Aorta (tissue), 5 donors: ENCODE data around the gene DDX42. TPM values are rescaled to one million over a fixed set of nuclear protein-coding genes. Genes with fewer than 3 reads are reported as not detected.
A peak's percentile ranks its signal among the peaks of the same experiment; 100 is the strongest.

ENCODE experiments used
- ATAC-seq: fragments of 200-7000 bp; cut with Tn5 transposase; one replicate; pipeline ENCODE4 v1.9.1; 2022; ENCODE audit warnings: moderate library complexity; ENCODE audit not compliant: low FRiP score
- DNase-seq, 2 donors: peaks; one replicate each; pipeline ENCODE4 v3.0.0-alpha.2; 2020
- H3K27ac ChIP-seq, 2 donors: one replicate each; pipeline ENCODE4 v1.5.1; 2013; ENCODE audit warnings: low read length in 2 of 2, mild to moderate bottlenecking in 2 of 2, moderate library complexity in 2 of 2, control low read depth in 1 of 2, inconsistent platforms in 1 of 2, low read depth in 1 of 2
- H3K27me3 ChIP-seq, 2 donors: one replicate each; pipeline ENCODE4 v1.6.1; 2013; ENCODE audit warnings: control low read depth in 1 of 2, low read length in 1 of 2, mild to moderate bottlenecking in 1 of 2, moderate library complexity in 1 of 2; ENCODE audit not compliant: insufficient read depth in 2 of 2, control insufficient read depth in 1 of 2
- H3K36me3 ChIP-seq, 2 donors: one replicate each; pipeline ENCODE4 v1.6.1; 2013; ENCODE audit warnings: control low read depth in 1 of 2, low read length in 1 of 2, mild to moderate bottlenecking in 1 of 2; ENCODE audit not compliant: insufficient read depth in 2 of 2, control insufficient read depth in 1 of 2
- H3K4me1 ChIP-seq, 2 donors: one replicate each; pipeline ENCODE4 v1.6.1; 2013; ENCODE audit warnings: low read length in 2 of 2, control low read depth in 1 of 2, mild to moderate bottlenecking in 1 of 2, moderate library complexity in 1 of 2; ENCODE audit not compliant: insufficient read depth in 2 of 2, control insufficient read depth in 1 of 2
- H3K4me3 ChIP-seq, 2 donors: one replicate each; pipeline ENCODE4 v1.5.1; 2013; ENCODE audit warnings: low read length in 2 of 2, control low read depth in 1 of 2, mild to moderate bottlenecking in 1 of 2
- H3K9me3 ChIP-seq: one replicate; pipeline ENCODE4 v1.6.1; 2013; ENCODE audit warnings: mild to moderate bottlenecking, low read length; ENCODE audit not compliant: control insufficient read depth
- WGBS, 2 donors: extraction: QIAGEN DNeasy Blood & Tissue Kit; methylation state at CpG; one replicate each; pipeline ENCODE4 v1.1.7; 2013; 5-methylcytosine and 5-hydroxymethylcytosine counted together
- intact Hi-C, 2 donors: fragments of 100-400 bp; cut with DNase I; formaldehyde crosslinking; loops; one replicate each; pipeline versions ENCODE4 v1.14.2 to v1.15.0; 2022
- polyA plus RNA-seq, 2 donors: library from polyadenylated mRNA; stranded (reverse); fragments of 200-250 nt; gene quantifications; one replicate each; pipeline ENCODE4 v1.2.3, GENCODE V29; 2013
- total RNA-seq, 2 donors: library from RNA; stranded (reverse); fragmentation: NEBNext Ultra II Directional; extraction: Animal tissue kit (Norgen Biotek cat#: 25700); gene quantifications; one replicate each; pipeline ENCODE4 v1.2.1, GENCODE V29; 2021
- donor health status: healthy with polysubstance abuse.
- donor health status: Bipolar disorder and iron deficiency.
- donor health status: DM: no; HTN: no; CAD: no.
- donor health status: DM: no; HTN: no; CAD: no.
- donor health status: DM: yes; HTN: yes; CAD: no.

The DDX42 gene
- total and polyA plus RNA-seq, 4 donors, result 63.7 to 136 (median 105) TPM

DNA sequence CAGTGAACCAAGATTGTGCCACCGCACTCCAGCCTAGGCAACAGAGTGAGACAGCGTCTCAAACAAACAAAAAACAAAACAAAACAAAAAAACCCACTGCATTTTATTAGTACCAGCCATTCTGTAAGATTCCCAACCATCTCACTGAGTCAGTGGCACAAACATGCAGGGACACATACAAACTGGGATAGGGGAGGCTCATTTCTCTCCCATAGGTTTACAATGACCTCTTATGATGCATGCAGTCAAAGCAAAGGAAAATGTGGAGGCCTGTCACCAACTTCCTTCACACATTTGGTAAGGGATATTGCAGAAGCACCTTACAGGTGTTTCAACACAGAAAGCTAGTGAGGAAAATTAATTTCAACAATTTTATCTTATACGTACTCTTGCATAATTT, 19.9 kb upstream of the DDX42 start:
- intact Hi-C loops, result no loop called here
- H3K36me3 ChIP-seq, result peaks cover 6 to 11% of the 10 kb centered on the region in 2 donors
- no peak overlapping the region for H3K27ac ChIP-seq
- H3K4me3 ChIP-seq, result no peak overlapping the region
- DNase-seq (no peak), ATAC-seq (no peak)
- H3K27me3 ChIP-seq, result no peaks in the 10 kb centered on the region
- 95 to 100% methylated on average over 3 of the region's 3 CpGs for WGBS, 2 donors
- H3K4me1 ChIP-seq, result no peaks in the 10 kb centered on the region
- H3K9me3 ChIP-seq, result no peaks in the 10 kb centered on the region

DNA sequence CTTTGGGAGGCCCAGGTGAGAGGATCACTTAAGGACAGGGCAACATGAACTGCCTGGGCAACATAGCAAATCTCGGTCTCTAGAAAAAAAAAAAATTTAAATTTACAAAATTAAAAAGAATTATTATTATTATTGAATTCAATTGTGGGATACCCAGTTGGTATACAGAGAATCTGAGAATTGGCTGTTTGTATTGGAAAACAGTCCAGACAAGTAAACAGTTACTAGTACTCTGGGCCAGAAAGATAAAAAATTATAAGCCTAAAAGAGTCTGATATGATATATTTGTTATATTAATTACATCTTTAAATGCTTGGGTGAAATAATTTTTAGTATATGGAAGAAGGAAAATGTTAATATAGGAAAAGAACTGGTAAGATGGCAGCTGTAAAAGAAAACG, 15.5 kb upstream of the DDX42 start:
- ATAC-seq (no peak), DNase-seq (no peak)
- intact Hi-C loops, result no loop called here
- H3K27ac ChIP-seq, result no peak overlapping the region
- H3K27me3 ChIP-seq, result no peaks in the 10 kb centered on the region
- H3K4me1 ChIP-seq, result no peaks in the 10 kb centered on the region
- no peaks in the 10 kb centered on the region for H3K9me3 ChIP-seq
- no peak overlapping the region for H3K4me3 ChIP-seq
- WGBS, 2 donors, result 67 to 73% methylated on average over 2 of the region's 2 CpGs
- peaks cover 11 to 17% of the 10 kb centered on the region in 2 donors for H3K36me3 ChIP-seq

GRCh38 chr17:63760771-63761539, 13.0 kb upstream of the DDX42 start:
- Histone ChIP-seq H3K4me3 (no peak overlapping the region), H3K27ac (no peak overlapping the region), H3K9me3 (no peaks in the 10 kb centered on the region), H3K4me1 (no peaks in the 10 kb centered on the region), H3K36me3 (peaks cover 7 to 13% of the 10 kb centered on the region in 2 donors), H3K27me3 (no peaks in the 10 kb centered on the region)
- WGBS, 2 donors, result 93 to 94% methylated on average over 9 to 10 of the region's 10 CpGs
- ATAC-seq (no peak), DNase-seq (no peak)
- intact Hi-C loops, result no loop called here

- 78 to 79% methylated on average over 5 of the region's 5 CpGs for WGBS, 2 donors
- Histone ChIP-seq H3K27me3 (no peaks in the 10 kb centered on the region), H3K4me1 (no peaks in the 10 kb centered on the region), H3K9me3 (no peaks in the 10 kb centered on the region), H3K27ac (no peak overlapping the region), H3K36me3 (peaks cover 5 to 6% of the 10 kb centered on the region in 2 donors), H3K4me3 (no peak overlapping the region)
- no peak for DNase-seq
- no peak for ATAC-seq
- intact Hi-C loops, result no loop called here
Observed at GRCh38 chr17:63762161-63763078, 11.6 kb upstream of the DDX42 start.

DNA sequence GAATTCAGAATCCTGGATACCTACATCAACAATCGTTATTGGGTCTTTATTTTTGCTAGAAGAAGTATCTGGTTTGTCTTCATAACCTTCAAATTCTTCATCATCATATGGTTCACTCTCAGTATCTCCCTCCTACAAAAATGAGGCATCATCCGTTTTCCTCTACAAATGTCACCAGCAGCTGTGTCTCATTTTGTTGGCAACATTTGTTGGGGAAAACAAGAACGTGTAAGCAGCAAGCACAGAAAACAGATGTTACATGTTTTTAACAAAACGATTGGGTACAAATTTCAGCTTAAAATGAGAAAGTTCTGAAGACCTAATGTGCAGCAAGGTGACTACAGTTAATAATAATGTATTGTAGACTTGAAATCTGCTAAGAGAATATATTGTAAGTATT, 9.3 kb upstream of the DDX42 start:
- intact Hi-C loops, result no loop called here
- 68 to 79% methylated on average over 4 of the region's 4 CpGs for WGBS, 2 donors
- H3K4me1 ChIP-seq, result no peaks in the 10 kb centered on the region
- no peaks in the 10 kb centered on the region for H3K9me3 ChIP-seq
- ATAC-seq (no peak), DNase-seq (no peak)
- no peaks in the 10 kb centered on the region for H3K27me3 ChIP-seq
- H3K27ac ChIP-seq, result no peak overlapping the region
- no peak overlapping the region for H3K4me3 ChIP-seq
- H3K36me3 ChIP-seq, result peaks cover 5 to 6% of the 10 kb centered on the region in 2 donors

- intact Hi-C loops, result no loop called here
- Histone ChIP-seq H3K36me3 (peaks cover 0 to 6% of the 10 kb centered on the region in 2 donors), H3K27ac (no peak overlapping the region), H3K27me3 (no peaks in the 10 kb centered on the region), H3K9me3 (no peaks in the 10 kb centered on the region), H3K4me3 (no peak overlapping the region), H3K4me1 (no peaks in the 10 kb centered on the region)
- no peak for DNase-seq
- no peak for ATAC-seq
Observed at GRCh38 chr17:63766754-63767153, 7.2 kb upstream of the DDX42 start.

DNA sequence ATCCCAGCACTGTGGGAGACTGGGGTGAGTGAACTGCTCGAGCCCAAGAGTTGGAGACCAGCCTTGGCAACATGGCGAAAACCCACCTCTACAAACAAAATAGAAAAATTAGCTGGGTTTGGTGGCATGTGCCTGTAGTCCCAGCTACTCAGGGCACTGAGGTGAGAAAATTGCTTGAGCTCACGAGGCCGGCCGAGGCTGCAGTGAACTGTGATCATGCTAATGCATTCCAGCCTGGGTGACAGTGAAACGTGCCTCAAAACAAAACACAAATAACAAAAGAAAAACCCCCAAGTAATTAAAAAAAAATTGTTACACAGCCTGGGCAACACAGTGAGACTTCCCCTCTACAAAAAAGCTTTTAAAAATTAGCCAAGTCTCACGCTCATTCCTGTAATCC, 5.5 kb upstream of the DDX42 start:
- no peak overlapping the region for H3K4me3 ChIP-seq
- H3K4me1 ChIP-seq, result no peaks in the 10 kb centered on the region
- H3K36me3 ChIP-seq, result no peaks in the 10 kb centered on the region
- no peak overlapping the region for H3K27ac ChIP-seq
- ATAC-seq, result no peak
- 79 to 84% methylated on average over 7 of the region's 7 CpGs for WGBS, 2 donors
- H3K27me3 ChIP-seq, result no peaks in the 10 kb centered on the region
- no peak for DNase-seq
- H3K9me3 ChIP-seq, result no peaks in the 10 kb centered on the region
- intact Hi-C loops, result no loop called here

DNA sequence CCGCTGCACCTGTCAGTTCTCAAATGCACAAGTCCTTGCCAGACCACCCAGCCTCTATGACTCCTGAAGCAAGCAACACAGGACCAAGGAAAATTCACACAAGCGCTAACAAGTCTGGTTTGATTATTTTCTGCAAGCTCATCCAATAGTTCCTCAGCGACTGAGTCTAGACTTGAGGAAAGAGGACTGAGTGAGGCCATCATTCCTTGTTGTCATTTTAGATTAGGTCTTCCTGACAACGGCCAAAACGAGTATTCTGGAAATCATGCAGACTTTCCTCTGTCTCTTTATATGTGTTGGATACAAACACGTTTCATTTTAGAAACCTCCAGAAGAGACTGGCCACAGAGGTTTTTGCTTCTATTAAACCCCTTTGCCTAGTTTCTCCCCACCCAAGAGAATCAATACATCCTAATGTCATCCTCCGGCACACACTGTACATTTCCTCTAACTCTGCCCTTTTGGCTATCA, 1.1 kb upstream of the DDX42 start:
- H3K9me3 ChIP-seq, result no peaks in the 10 kb centered on the region
- peak overlapping the region; percentile 64 to 71 for H3K4me3 ChIP-seq
- peak overlapping the region; percentile 81 to 93 for H3K27ac ChIP-seq
- no peaks in the 10 kb centered on the region for H3K36me3 ChIP-seq
- 3% methylated on average over 7 of the region's 7 CpGs for WGBS, 2 donors
- intact Hi-C loops, result loop anchor here in 1 of 2 donors (2.0 to 5.0 kb wide), 3 partner anchors 30 to 69 kb away; partner anchors contain the start of genes FTSJ3, PSMC5 and SMARCD2
- DNase-seq (no peak), ATAC-seq (no peak)
- no peaks in the 10 kb centered on the region for H3K27me3 ChIP-seq
- H3K4me1 ChIP-seq, result peaks cover 0 to 3% of the 10 kb centered on the region in 2 donors
